HG02970 (cell line): ENCODE data around the gene ADGRG6.

Source experiments
- ATAC-seq: cut with Tn5 transposase; IDR thresholded peaks from one replicate; pipeline ENCODE4 v1.9.1; 2021; ENCODE audit warnings: mild to moderate bottlenecking, moderate library complexity, moderate number of reproducible peaks; ENCODE audit not compliant: unreplicated experiment, low FRiP score

ADGRG6 gene

DNA sequence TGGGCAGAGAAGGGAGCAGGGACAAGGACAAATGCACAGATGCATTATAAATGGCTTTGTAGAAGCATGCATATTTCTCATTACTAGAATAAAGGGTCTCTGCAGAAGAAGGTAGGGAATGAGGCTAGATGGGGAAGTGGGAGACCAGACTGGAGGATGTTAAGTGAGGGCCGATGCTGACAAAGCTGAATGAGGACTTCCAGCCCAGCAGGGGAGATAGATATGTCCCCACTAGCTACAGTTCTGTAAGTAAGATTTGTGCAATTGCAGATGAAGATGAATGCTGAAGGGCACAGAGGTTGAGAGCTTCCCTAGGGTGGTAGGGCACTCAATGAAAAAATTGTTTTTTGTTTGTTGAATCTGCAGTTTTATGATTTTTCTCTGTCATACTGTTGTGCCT lies 16.9 kb downstream of the ADGRG6 start:
- no peak for ATAC-seq

DNA sequence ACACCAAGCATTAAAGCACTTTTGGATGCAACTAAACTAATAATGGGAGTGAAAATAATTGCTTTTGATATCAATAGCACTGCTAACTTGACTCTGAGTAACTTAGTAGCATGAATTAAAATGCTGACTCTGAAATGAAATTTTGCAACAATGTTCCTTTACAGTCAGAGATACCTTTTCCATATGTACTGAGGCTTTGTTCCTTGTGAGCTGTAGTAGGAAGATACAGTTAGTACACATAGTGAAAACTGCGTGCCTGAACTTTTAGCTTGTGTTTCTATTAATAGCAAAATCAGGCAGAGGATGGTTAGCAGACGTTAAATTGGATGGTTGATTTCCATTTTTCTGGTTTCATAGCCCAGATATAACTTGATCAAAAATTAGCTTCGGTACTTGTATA lies 18.6 kb downstream of the ADGRG6 start:
- ATAC-seq = no peak

DNA sequence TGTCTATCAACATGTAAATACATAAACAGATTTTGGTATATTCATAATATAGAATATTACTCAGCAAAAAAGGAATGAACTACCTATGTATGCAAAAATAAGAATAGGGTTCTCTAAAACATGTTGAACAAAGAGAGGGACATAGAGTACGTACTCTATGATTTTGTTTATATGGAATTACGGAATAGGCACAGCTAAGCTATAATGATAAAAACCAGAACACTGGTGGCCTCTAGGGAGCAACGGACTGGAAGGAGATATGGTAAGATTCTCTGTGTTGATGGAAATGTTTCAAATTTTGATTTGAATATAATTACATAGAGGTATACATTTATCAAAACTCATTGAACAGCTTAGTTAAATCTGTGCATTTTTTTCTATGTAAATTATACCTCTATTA lies 19.6 kb downstream of the ADGRG6 start:
- no peak for ATAC-seq

DNA sequence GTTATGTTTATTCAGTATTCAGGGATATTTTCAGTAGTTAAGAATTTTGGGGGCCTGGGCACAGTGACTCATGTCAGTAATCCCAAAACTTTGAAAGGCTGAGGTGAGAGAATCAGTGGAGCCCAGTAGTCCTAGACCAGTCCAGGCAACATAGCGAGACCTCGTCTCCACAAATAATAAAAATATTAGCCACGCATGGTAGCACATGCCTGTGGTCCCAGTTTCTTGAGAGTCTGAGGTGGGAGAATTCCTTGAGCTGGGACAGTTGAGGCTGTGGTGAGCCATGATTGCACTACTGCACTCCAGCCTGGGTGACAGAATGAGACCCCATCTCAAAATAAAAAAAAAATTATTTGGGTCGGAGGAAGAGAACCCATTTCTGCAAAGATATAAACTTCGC lies 20.3 kb downstream of the ADGRG6 start:
- ATAC-seq = no peak

DNA sequence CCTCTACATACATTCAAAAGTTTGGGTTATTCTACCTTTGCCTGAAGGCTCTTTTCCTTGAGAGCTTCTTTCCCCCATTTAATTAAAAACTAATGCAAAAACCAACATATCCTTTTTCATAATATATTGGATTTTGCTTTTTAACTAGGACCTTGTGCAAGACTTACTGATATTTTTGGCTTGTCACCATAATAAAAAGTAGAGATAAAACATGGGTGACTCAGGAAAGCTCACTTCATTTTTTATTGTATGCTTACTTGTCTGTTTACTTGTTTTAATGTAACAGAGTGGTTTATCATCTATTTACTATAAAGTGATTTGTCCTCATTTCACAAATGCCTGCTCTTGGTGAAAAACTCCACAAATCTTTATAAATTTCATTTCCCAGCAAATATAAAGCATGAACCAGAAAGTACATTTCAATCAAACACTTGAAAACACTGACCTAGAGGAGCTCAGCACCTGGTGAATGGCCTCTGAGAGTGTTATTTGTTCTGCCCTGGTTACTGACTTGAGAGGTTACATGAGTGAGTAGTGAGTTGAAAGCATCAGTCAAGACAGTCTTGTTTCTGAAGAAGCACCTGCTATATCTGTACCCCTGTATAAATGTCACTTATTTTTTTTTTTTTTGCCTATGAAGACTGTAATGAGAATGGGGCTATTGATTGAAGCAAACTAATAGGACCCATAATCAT lies 20.8 kb downstream of the ADGRG6 start:
- ATAC-seq = no peak

- no peak for ATAC-seq
These were observed 21.6 kb downstream of the ADGRG6 start for GRCh38 chr6:142323377-142323776.

- ATAC-seq = no peak
These were observed 22.3 kb downstream of the ADGRG6 start for GRCh38 chr6:142324111-142324510.

DNA sequence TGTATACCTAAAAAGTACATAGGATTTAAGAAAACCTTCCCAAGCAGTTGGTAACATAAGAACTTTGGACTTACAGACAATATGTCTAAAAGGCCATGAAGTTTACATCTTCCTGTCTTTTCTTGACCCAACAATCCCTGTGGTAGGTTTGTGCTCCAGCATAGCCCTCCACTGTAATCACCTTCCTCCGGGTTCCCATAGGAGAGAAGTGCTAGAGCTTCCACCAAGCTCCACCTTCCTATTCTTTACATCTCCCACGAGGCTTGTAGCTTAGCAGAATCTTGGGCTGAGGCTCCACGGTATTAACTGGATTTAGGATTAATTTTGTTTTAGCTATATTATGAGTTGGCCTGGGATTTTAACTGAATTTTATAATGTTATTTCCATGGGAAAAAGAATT lies 23.3 kb downstream of the ADGRG6 start:
- no peak for ATAC-seq

- ATAC-seq = no peak
These were observed 24.7 kb downstream of the ADGRG6 start for GRCh38 chr6:142326540-142326939.

DNA sequence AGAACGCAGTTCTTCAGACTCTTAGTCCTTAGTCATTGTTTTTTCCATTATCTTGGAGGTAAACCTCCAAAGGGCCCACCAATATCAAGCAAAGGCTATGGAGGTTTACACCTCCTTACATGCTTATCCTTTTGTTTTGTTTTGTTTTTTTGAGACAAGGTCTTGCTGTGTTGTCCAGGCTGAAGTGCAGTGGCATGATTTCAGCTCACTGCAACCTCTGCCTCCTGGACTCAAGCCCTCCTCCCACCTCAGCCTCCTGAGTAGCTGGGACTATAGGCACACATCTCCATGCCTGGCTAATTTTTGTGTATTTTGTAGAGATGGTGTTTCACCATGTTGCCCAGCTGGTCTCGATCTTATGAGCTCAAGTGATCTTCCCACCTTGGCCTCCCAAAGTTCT lies 26.3 kb downstream of the ADGRG6 start:
- no peak for ATAC-seq

DNA sequence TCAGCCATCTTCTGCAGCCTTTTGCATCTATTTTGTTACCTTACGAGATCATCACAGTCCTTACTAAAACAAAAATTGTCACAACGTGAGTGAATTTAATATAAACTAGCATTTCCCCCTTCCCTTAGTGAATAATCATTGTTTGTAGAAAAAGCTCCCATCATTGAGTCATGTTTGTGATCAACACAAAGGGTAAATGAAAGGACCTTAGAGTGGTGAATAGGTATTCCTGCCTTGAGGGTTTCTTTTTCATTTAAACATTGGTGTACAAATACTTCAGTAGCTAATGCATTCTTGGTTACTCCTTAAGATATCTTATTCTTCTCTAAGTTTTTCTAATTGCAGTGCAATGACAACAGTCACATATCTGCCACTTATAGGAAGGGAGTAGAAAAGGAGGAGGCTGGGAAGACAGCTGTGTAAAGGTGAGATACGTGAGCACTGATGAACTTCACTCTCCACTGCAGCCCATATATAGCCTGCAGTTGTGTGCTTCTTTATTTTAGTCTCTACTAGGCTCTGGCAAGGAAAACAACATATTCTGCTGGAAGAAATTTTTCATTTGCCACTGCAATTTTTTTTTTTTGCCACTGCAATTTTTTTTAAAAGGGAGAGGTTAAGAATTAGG lies 27.8 kb downstream of the ADGRG6 start:
- no peak for ATAC-seq

DNA sequence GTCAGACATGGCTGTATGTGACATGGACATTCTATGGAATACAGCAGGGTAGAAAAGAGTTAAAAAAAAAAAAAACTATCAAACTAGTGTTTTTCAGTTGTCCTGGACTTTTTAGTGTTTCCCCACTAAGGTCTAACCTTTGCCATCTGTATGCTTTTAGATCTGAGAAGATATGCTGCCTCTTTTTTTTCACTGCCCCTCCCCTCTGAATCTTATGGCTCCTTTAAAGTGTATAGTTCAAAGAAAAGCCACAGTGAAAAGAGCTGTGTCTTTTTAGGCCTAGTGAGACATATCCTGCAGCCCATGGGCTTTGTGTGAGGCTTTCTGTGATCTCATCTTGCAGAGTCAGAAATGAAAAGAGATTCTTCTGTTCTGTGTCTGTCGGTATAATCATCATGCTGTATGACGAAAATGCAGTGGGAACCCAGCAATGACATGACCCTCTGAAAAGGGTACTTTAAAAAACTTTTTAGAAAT lies 29.3 kb downstream of the ADGRG6 start:
- no peak for ATAC-seq

DNA sequence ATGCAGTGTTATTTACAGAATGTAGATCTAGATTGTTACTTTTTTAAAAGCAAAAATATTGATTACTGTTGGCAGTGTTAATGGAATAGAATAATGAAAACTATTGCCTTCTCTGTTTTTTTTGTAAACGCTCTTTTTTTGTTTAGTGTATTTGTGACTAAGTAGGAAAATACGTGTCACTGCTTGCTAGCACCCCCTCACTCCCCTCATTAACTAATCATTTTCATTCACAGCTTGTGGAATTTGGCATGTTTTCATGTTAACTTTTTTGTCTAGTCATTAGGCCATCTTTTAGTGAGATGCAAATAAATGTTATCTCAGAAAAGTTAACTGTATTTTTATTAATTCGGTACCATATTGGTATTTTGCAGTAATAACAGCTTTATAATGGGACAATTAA lies 29.8 kb downstream of the ADGRG6 start:
- no peak for ATAC-seq

GRCh38 chr6:142332393-142333098 lies 30.7 kb downstream of the ADGRG6 start:
- no peak for ATAC-seq

- ATAC-seq = no peak
These were observed 31.6 kb downstream of the ADGRG6 start for GRCh38 chr6:142333431-142333830.

DNA sequence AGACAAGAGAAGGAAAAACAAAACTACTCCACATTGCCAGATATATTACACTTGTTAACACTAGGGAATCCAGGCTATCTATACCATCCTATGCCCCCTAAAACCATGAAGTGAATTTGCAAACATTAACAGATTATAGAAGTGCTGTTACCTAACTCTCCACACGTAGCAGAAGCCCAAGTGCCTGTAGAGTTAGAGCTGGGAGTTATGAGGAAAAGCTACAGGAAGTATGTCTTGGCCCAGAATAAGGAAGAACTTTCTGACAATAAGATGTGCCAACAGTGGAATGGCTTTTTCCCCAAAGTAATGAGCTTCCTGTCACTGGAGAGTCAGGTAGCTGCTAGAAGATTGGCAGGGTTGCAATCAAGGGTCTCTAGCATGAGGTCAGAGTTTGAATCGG lies 32.5 kb downstream of the ADGRG6 start:
- ATAC-seq = no peak

GRCh38 chr6:142335415-142335814 lies 33.6 kb downstream of the ADGRG6 start:
- no peak for ATAC-seq

DNA sequence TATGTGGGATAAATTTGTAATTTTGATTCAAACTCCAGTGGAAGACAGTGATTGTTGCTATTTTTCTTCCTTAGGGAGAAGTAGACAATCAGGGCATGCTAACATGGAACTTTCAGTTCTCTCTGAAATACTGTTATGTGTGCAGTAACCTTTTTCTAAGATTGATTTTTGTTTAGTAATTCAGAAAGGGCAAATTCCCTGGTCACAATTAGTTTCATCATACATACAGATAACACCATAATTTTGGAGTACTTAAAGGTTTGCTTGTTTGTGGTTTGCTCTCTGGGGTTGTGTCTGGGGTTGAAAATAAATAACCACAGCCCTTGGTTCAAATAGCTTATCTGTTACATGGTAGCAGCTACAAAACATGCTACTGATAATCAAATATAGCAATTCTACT lies 34.4 kb downstream of the ADGRG6 start:
- no peak for ATAC-seq

DNA sequence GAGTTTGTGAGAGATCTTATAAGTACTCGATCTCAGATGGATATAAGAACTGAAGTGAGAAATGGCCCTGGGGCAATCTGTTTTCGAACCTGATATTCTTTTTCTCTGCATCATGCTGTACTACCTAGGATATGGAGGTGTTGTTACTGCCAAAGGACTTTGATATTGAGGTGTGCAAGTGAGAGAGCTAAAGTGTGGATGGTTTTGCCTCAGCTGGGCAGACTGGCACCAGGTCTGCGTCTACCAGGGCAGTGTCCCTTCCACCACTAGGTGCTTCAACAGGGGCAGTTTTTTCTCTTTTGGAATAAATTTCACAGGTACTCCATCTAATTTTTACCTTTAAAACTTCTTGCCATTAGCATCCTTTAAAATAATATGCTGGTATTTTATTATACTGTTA lies 35.0 kb downstream of the ADGRG6 start:
- ATAC-seq = no peak

GRCh38 chr6:142339113-142339512 lies 37.3 kb downstream of the ADGRG6 start:
- ATAC-seq = no peak

GRCh38 chr6:142339968-142340658 lies 38.3 kb downstream of the ADGRG6 start:
- no peak for ATAC-seq
